GM23338 (cell line): Measurements from ENCODE around the gene CENPB. TPM values are rescaled to one million over a fixed set of nuclear protein-coding genes. Genes with fewer than 3 reads are reported as not detected.
A peak's percentile ranks its signal among the peaks of the same experiment; 100 is the strongest.

Experiments
- ATAC-seq: fragments of 200-7000 bp; cut with Tn5 transposase; 3 replicates; pipeline ENCODE4 v1.9.1; 2020
- DNase-seq: peaks from one replicate; pipeline ENCODE4 v3.0.0-alpha.2; 2015; ENCODE audit warnings: low spot score
- H2AFZ ChIP-seq: fragments of 200-600 bp; sonication (generic); 2 replicates; pipeline ENCODE4 v1.8.0; 2016; ENCODE audit warnings: antibody characterized with exemption, mild to moderate bottlenecking, moderate library complexity
- H3F3A ChIP-seq: fragments of 200-600 bp; sonication (generic); replicated peaks from 2 replicates; pipeline ENCODE4 v1.8.0; 2017; ENCODE audit warnings: antibody characterized with exemption, mixed run types, low read depth
- H3K27ac ChIP-seq: fragments of 200-600 bp; sonication (generic); 2 replicates; pipeline ENCODE4 v1.6.1; 2016; ENCODE audit warnings: low read depth
- H3K27me3 ChIP-seq: fragments of 200-600 bp; sonication (generic); 2 replicates; pipeline ENCODE4 v1.8.0; 2016; ENCODE audit warnings: mild to moderate bottlenecking, mixed run types, moderate library complexity; ENCODE audit not compliant: insufficient read depth
- H3K36me3 ChIP-seq: fragments of 200-600 bp; sonication (generic); 2 replicates; pipeline ENCODE4 v1.8.0; 2016; ENCODE audit warnings: mild to moderate bottlenecking; ENCODE audit not compliant: insufficient read depth
- H3K4me1 ChIP-seq: fragments of 200-600 bp; sonication (generic); 2 replicates; pipeline ENCODE4 v1.8.0; 2016; ENCODE audit warnings: mild to moderate bottlenecking, moderate library complexity; ENCODE audit not compliant: insufficient read depth
- H3K4me2 ChIP-seq: fragments of 200-600 bp; sonication (generic); 2 replicates; pipeline ENCODE4 v1.7.1; 2017; ENCODE audit warnings: mixed run types
- H3K4me3 ChIP-seq: fragments of 200-600 bp; sonication (generic); 2 replicates; pipeline ENCODE4 v1.6.1; 2016; ENCODE audit warnings: mixed run types
- H3K79me2 ChIP-seq: fragments of 200-600 bp; sonication (generic); replicated peaks from 2 replicates; pipeline ENCODE4 v1.8.0; 2017; ENCODE audit warnings: mild to moderate bottlenecking; ENCODE audit not compliant: insufficient read depth
- H3K9me2 ChIP-seq: fragments of 200-600 bp; sonication (generic); 2 replicates; pipeline ENCODE4 v1.8.0; 2017; ENCODE audit not compliant: insufficient read depth
- H4K20me1 ChIP-seq: fragments of 200-600 bp; sonication (generic); replicated peaks from 2 replicates; pipeline ENCODE4 v1.8.0; 2017; ENCODE audit warnings: mild to moderate bottlenecking; ENCODE audit not compliant: insufficient read depth
- H3K27ac Mint-ChIP-seq: 2 replicates; pipeline ENCODE4 v1.8.0; 2020; ENCODE audit warnings: inconsistent platforms, mild to moderate bottlenecking, moderate library complexity, mixed read lengths
- H3K27me3 Mint-ChIP-seq: 3 replicates; pipeline ENCODE4 v1.8.0; 2022; ENCODE audit warnings: low read depth, mild to moderate bottlenecking, moderate library complexity, mixed read lengths, inconsistent platforms; ENCODE audit not compliant: insufficient read depth, poor library complexity
- H3K36me3 Mint-ChIP-seq: 3 replicates; pipeline ENCODE4 v1.8.0; 2021; ENCODE audit warnings: low read depth, mild to moderate bottlenecking, inconsistent platforms, moderate library complexity, mixed read lengths
- H3K4me1 Mint-ChIP-seq: 3 replicates; pipeline ENCODE4 v1.8.0; 2020; ENCODE audit warnings: mild to moderate bottlenecking, inconsistent platforms, mixed read lengths
- H3K4me3 Mint-ChIP-seq: 3 replicates; pipeline ENCODE4 v1.8.0; 2021; ENCODE audit warnings: moderate library complexity, mild to moderate bottlenecking, inconsistent platforms, mixed read lengths
- H3K9me3 Mint-ChIP-seq: 3 replicates; pipeline ENCODE4 v1.8.0; 2020; ENCODE audit warnings: moderate library complexity, mild to moderate bottlenecking, inconsistent platforms, mixed read lengths
- CTCF ChIP-seq, 2 experiments: fragments of 200-600 bp in 1 of 2; sonication (generic) in 1 of 2; conservative IDR thresholded peaks; 2 replicates each; pipeline versions ENCODE4 v1.5.1 to v1.6.1; 2016 to 2017; ENCODE audit warnings: antibody characterized with exemption in 2 of 2, low read depth in 2 of 2, mild to moderate bottlenecking in 2 of 2, moderate library complexity in 1 of 2
- EZH2phosphoT487 ChIP-seq: fragments of 200-600 bp; sonication (generic); IDR thresholded peaks from one replicate; pipeline ENCODE4 v1.8.1; 2018; ENCODE audit warnings: antibody characterized with exemption; ENCODE audit not compliant: unreplicated experiment
- JUNB ChIP-seq: IDR thresholded peaks from one replicate; pipeline ENCODE4 v1.6.1; 2016; ENCODE audit warnings: antibody characterized with exemption; ENCODE audit not compliant: unreplicated experiment
- NANOG ChIP-seq: IDR thresholded peaks from 2 replicates; pipeline ENCODE4 v1.6.1; 2016; ENCODE audit warnings: antibody characterized with exemption, borderline replicate concordance
- ZNF114 ChIP-seq: fragments of 250-450 bp; sonication (Bioruptor Pico); IDR thresholded peaks from 2 replicates; pipeline ENCODE4 v1.5.0; 2020; ENCODE audit warnings: mild to moderate bottlenecking, moderate library complexity
- ZNF331 ChIP-seq: fragments of 250-450 bp; sonication (Bioruptor Pico); IDR thresholded peaks from 2 replicates; pipeline ENCODE4 v1.5.0; 2020; ENCODE audit warnings: low read depth, mild to moderate bottlenecking, moderate library complexity
- polyA plus RNA-seq: library from polyadenylated mRNA; unstranded; fragments of >200 nt; fragmentation: Nextera tagmentation; extraction: Ambion mirVana; gene quantifications from 2 replicates; pipeline ENCODE4 v1.2.1, GENCODE V29; 2016
- total RNA-seq: library from RNA; depleted of rRNA; stranded (reverse); fragments of >200 nt; shearing (Covaris generic); gene quantifications from 2 replicates; pipeline ENCODE4 v1.2.3, GENCODE V29; 2014
- TF ChIP-seq, protein P1 (sequence below): IDR thresholded peaks from one replicate; pipeline ENCODE4 v1.6.1; 2018; ENCODE audit warnings: antibody characterized with exemption; ENCODE audit not compliant: unreplicated experiment

The CENPB gene
- total and polyA plus RNA-seq, 2 experiments from 2014 or later = 10.8 to 52.1 TPM

GRCh38 chr20:3786126-3786484 is 435 bp downstream of the CENPB start (continued):
- TF ChIP-seq ZNF114 (CRISPR knock-in tag) (no peak), CTCF (conservative IDR thresholded peaks at IDR 0.05; ENCODE audit: low read depth in 2 of 2) (0 out of 4 replicates have a peak, but pooled peaks of 1 of the 2 experiments have one; percentile 1), ZNF331 (CRISPR knock-in tag) (no peak), JUNB (no peak)
- TF ChIP-seq, protein P1, sequence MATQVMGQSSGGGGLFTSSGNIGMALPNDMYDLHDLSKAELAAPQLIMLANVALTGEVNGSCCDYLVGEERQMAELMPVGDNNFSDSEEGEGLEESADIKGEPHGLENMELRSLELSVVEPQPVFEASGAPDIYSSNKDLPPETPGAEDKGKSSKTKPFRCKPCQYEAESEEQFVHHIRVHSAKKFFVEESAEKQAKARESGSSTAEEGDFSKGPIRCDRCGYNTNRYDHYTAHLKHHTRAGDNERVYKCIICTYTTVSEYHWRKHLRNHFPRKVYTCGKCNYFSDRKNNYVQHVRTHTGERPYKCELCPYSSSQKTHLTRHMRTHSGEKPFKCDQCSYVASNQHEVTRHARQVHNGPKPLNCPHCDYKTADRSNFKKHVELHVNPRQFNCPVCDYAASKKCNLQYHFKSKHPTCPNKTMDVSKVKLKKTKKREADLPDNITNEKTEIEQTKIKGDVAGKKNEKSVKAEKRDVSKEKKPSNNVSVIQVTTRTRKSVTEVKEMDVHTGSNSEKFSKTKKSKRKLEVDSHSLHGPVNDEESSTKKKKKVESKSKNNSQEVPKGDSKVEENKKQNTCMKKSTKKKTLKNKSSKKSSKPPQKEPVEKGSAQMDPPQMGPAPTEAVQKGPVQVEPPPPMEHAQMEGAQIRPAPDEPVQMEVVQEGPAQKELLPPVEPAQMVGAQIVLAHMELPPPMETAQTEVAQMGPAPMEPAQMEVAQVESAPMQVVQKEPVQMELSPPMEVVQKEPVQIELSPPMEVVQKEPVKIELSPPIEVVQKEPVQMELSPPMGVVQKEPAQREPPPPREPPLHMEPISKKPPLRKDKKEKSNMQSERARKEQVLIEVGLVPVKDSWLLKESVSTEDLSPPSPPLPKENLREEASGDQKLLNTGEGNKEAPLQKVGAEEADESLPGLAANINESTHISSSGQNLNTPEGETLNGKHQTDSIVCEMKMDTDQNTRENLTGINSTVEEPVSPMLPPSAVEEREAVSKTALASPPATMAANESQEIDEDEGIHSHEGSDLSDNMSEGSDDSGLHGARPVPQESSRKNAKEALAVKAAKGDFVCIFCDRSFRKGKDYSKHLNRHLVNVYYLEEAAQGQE = no peak

DNA sequence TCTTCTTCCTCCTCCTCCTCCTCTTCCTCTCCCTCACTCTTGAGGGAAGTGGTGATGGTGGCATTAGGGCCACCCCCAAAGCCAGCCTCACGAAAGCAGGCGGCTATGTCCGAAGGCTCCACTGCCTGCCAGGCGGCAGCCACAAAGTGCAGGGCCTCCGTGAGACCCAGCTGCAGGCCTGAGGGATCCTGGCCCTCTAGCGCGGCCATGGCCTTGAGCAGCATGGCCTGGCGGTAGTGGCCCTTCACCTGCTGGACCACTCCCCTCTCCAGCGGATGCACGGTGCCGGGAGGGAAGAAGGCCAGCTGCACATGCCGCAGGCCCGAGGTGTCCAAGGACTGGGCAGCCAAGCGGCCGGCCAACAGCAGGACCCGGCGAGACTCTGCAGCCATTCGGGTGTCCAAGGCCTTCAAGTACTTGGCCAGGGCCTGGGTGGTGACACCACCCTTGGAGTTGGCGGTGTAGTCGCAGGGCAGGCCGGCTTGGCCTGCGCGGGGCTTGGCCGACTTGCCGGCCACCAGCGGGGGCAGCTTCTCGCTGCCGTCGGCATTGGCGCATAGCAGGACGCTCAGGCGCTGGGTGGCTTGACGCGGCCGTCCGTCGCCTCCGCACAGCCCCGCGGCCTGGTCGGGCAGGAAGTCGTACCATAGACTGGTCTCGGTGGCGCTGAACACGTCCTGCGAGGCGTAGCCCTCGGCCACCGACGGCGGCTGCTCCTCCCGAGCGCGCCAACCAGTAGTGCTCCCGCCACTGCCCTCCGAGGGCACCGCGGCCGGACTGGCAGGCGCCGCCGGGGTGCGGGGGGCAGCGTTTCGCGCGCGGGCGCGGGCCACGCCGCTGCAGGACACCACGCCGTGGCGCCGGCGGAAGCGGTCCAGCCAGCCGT is 1.1 kb downstream of the CENPB start:
- peaks cover 7% of the 10 kb centered on the region; the same call in 1 of the 2 replicates for H3K4me1 ChIP-seq
- H3K9me2 ChIP-seq = no peaks in the 10 kb centered on the region
- H3K9me3 Mint-ChIP-seq = no peaks in the 10 kb centered on the region
- H3K4me3 ChIP-seq = peak overlapping the region; percentile 67
- peaks cover 6% of the 10 kb centered on the region for H3K36me3 Mint-ChIP-seq
- H3K4me2 ChIP-seq = peak overlapping the region; percentile 82
- H3K27ac ChIP-seq = no peak overlapping the region
- H3F3A ChIP-seq = peaks cover 7% of the 10 kb centered on the region; the same call in 1 of the 2 replicates
- peak overlapping the region; percentile 33; the same call in 2 of the 3 replicates for H3K4me3 Mint-ChIP-seq
- peaks cover 12% of the 10 kb centered on the region for H3K27me3 Mint-ChIP-seq
- peaks cover 34% of the 10 kb centered on the region for H3K27me3 ChIP-seq
- 0 out of 2 replicates have a peak overlapping the region, but pooled peaks have one; percentile 66 for H2AFZ ChIP-seq
- TF ChIP-seq EZH2phosphoT487 = no peak
- TF ChIP-seq CTCF (conservative IDR thresholded peaks at IDR 0.05; ENCODE audit: low read depth in 2 of 2) = 0 out of 4 replicates have a peak, but pooled peaks of 1 of the 2 experiments have one; percentile 11
- TF ChIP-seq NANOG = no peak
- peaks cover 25% of the 10 kb centered on the region for H3K4me1 Mint-ChIP-seq
- peak; percentile 12 for ATAC-seq
- H3K27ac Mint-ChIP-seq = no peak overlapping the region
- peaks cover 25% of the 10 kb centered on the region for H4K20me1 ChIP-seq
- no peaks in the 10 kb centered on the region for H3K36me3 ChIP-seq
- DNase-seq = peak; percentile 62
- H3K79me2 ChIP-seq = no peaks in the 10 kb centered on the region; the same call in 1 of the 2 replicates
